ENCODE results near the gene LARP6.

DNA sequence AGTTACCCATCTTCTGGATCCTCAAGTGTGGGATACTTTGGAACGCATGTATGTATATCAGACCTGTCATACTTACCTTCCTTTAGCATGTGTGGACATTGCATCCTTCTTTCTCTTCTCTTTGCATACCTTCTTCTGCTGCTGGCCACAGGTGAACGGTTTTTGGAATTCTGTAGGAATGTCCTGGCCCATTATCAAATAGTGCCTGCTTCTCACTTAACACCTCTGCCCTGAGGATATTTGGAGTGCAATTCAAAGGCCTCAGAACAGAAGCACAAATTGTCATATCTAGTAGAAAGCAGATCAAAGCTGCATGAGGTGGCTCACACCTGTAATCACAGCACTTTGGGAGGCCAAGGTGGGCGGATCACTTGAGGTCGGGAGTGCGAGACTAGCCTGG is 56.5 kb downstream of the LARP6 start:
- TF ChIP-seq CTCF (IDR thresholded peaks at IDR 0.05) (no peak), GABPB1 (CRISPR knock-in tag; IDR thresholded peaks at IDR 0.05) (no peak), CREB1 (CRISPR knock-in tag; IDR thresholded peaks at IDR 0.05) (no peak), FOXP4 (CRISPR knock-in tag; IDR thresholded peaks at IDR 0.05) (no peak), STAT6 (CRISPR knock-in tag; conservative IDR thresholded peaks at IDR 0.05; ENCODE audit: low read depth) (no peak), MAX (CRISPR knock-in tag; IDR thresholded peaks at IDR 0.05) (no peak), FOXJ3 (CRISPR knock-in tag; IDR thresholded peaks at IDR 0.05; ENCODE audit: borderline replicate concordance) (no peak), NFATC4 (CRISPR knock-in tag; IDR thresholded peaks at IDR 0.05) (no peak), NR2C2 (CRISPR knock-in tag; IDR thresholded peaks at IDR 0.05) (no peak), ATF1 (CRISPR knock-in tag; IDR thresholded peaks at IDR 0.05) (no peak)
- TF ChIP-seq, protein P1, sequence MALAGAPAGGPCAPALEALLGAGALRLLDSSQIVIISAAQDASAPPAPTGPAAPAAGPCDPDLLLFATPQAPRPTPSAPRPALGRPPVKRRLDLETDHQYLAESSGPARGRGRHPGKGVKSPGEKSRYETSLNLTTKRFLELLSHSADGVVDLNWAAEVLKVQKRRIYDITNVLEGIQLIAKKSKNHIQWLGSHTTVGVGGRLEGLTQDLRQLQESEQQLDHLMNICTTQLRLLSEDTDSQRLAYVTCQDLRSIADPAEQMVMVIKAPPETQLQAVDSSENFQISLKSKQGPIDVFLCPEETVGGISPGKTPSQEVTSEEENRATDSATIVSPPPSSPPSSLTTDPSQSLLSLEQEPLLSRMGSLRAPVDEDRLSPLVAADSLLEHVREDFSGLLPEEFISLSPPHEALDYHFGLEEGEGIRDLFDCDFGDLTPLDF (CRISPR knock-in tag; IDR thresholded peaks at IDR 0.05), result no peak
- TF ChIP-seq, protein P2, sequence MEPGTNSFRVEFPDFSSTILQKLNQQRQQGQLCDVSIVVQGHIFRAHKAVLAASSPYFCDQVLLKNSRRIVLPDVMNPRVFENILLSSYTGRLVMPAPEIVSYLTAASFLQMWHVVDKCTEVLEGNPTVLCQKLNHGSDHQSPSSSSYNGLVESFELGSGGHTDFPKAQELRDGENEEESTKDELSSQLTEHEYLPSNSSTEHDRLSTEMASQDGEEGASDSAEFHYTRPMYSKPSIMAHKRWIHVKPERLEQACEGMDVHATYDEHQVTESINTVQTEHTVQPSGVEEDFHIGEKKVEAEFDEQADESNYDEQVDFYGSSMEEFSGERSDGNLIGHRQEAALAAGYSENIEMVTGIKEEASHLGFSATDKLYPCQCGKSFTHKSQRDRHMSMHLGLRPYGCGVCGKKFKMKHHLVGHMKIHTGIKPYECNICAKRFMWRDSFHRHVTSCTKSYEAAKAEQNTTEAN (CRISPR knock-in tag; IDR thresholded peaks at IDR 0.05), result no peak
- TF ChIP-seq, protein P3, sequence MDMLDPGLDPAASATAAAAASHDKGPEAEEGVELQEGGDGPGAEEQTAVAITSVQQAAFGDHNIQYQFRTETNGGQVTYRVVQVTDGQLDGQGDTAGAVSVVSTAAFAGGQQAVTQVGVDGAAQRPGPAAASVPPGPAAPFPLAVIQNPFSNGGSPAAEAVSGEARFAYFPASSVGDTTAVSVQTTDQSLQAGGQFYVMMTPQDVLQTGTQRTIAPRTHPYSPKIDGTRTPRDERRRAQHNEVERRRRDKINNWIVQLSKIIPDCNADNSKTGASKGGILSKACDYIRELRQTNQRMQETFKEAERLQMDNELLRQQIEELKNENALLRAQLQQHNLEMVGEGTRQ (CRISPR knock-in tag; IDR thresholded peaks at IDR 0.05), result no peak
- TF ChIP-seq, protein P4, sequence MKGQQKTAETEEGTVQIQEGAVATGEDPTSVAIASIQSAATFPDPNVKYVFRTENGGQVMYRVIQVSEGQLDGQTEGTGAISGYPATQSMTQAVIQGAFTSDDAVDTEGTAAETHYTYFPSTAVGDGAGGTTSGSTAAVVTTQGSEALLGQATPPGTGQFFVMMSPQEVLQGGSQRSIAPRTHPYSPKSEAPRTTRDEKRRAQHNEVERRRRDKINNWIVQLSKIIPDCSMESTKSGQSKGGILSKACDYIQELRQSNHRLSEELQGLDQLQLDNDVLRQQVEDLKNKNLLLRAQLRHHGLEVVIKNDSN (CRISPR knock-in tag; IDR thresholded peaks at IDR 0.05), result no peak

Data from WTC11 (cell line).